Ecto neural progenitor cell (in vitro differentiated cells): Measurements from ENCODE around the gene PAX2.
A peak's percentile ranks its signal among the peaks of the same experiment; 100 is the strongest.
"Not testable (repeated sequence)": the region's sequence is repeated elsewhere in the genome, so short reads cannot be mapped to it uniquely, and the experiment has no call there.

Source experiments
- DNase-seq: peaks from one replicate; pipeline ENCODE4 v3.0.0-alpha.2; 2018; ENCODE audit warnings: low spot score

Gene PAX2

DNA sequence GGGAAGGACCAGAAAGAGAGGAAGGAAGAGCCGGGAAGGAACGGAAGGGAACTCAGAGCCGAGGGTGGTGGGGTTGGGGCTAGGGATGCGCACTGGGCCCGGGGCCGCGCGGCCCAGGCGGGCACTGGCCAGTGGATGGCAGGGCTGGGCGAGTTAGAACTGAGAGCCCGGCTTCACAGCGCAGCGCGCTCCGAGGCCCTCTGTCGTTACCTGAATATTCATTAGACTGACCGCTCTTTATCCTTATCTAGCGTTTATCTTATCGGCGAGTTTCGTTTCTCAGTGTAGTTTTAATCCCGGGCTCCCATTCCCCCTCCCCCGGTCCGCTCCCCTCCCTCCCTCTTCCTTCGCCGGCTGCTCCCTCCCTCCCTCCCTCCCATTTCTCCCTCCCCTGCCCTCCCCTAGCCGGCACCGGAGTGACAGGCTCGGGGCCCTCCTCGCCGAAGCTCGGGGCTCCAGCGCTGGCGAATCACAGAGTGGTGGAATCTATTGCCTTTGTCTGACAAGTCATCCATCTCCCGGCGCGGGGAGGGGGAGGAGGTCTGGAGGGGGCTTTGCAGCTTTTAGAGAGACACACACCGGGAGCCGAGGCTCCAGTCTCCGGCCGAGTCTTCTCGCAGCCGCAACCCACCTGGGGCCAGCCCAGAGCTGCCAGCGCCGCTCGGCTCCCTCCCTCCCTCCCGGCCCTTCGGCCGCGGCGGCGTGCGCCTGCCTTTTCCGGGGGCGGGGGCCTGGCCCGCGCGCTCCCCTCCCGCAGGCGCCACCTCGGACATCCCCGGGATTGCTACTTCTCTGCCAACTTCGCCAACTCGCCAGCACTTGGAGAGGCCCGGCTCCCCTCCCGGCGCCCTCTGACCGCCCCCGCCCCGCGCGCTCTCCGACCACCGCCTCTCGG lies at the start of gene PAX2:
Gene PAX2 (plus strand): TSS at position 596 of the 895 bp plus-strand sequence. CDS start 679 bp downstream, outside the sequence.
- peak; percentile 87 for DNase-seq

DNA sequence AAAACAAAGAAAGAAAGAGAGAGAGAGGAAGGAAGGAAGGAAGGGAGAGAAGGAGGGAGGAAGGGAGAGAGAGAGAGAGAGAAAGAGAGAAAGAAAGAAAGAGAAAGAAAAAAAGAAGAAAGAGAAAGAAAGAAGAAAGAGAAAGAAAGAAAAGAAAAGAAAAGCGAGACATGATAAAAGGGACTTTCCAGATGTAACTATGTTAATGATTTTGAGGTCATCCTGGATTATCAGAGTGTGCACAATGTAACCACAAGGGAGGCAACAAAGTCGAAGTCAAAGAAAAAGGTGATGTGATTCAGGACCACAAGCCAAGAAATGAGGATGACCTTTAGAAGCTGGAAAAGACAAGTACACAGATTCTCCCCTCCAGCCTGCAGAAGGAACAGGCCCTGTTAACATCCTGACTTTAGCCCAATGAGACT lies 48.9 kb upstream of the PAX2 start:
- no peak for DNase-seq

DNA sequence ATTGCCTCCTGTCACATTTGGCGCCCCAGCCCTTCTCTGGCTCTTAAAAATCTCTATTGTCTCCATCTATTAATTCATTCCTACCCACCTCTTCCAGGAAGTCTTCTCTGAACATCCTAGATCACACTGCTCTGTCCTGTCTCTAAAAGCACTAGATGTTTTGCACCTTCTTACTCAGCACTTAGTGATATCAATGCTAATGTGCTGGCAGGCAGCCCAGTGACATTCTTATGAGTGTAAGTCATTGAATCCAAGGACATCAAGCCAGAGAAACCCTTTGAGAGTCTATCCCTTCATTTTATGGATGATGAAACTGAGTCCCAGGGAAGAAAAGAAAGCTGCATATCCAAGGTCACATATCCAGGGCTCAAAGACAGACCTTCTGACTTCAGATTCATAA lies 48.3 kb upstream of the PAX2 start:
- no peak for DNase-seq

DNA sequence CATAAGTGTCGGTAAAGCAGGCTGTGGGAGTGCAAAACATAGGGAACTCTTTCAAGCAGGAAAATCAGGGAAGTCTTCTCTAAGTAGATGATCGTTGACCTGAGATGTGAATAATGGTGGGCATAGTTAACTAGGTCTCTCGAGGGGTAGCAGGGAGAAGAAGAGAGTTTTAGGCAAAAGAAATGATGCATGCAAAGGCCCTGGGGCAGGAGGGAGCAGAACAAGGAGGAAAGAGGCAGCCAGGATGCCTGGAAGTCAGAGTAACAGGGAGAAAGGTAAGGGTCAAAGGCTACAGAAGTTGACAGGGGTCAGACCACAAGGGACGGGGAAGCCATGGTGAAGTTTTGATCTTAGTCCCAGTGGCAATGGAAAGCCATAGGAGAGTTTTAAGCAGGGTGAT lies 47.8 kb upstream of the PAX2 start:
- no peak for DNase-seq

DNA sequence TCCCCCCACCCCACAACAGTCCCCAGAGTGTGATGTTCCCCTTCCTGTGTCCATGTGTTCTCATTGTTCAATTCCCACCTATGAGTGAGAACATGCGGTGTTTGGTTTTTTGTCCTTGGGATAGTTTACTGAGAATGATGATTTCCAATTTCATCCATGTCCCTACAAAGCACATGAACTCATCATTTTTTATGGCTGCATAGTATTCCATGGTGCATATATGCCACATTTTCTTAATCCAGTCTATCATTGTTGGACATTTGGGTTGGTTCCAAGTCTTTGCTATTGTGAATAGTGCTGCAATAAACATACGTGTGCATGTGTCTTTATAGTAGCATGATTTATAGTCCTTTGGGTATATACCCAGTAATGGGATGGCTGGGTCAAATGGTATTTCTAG lies 43.7 kb upstream of the PAX2 start:
- DNase-seq: not testable (repeated sequence)

DNA sequence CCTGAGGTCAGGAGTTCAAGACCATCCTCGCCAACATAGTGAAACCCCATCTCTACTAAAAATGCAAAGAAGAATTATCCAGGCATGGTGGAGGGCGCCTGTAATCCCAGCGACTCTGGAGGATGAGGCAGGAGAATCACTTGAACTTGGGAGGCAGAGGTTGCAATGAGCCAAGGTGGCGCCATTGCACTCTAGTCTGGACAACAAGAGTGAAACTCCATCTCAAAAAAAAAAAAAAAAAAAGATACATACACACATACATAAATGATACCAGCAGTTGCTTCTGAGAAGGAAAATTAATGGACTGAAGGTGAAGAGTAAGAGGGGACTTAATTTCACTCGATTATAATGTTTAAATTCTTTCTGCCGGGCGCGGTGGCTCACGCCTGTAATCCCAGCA lies 40.2 kb upstream of the PAX2 start:
- DNase-seq: no peak

DNA sequence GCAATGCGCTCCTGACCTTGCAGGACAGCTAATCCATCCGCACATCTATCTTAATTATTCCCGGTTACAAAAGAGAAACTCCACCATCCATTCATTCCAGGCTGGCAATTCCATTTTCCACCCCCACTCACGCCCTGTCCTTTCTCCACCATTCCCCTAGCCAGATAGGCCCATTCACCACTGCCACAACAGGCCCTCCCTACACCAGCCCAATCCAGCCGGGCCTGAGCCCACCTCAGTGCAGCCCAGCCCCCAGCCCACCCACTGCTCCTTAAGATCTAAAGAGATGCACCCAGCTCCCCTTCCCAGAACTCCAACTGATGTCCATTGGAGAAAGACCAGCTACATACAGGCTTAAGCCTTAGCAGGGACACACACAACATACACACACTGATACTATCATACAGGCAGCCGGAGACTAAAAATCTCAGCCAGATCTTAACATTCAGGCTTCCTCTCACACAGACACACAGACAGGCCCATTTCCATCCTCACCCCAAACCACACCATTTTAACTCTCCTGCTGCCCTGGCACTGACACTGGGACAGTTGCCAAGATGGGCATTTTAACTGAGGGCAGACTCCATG lies 38.0 kb upstream of the PAX2 start:
- DNase-seq: no peak

DNA sequence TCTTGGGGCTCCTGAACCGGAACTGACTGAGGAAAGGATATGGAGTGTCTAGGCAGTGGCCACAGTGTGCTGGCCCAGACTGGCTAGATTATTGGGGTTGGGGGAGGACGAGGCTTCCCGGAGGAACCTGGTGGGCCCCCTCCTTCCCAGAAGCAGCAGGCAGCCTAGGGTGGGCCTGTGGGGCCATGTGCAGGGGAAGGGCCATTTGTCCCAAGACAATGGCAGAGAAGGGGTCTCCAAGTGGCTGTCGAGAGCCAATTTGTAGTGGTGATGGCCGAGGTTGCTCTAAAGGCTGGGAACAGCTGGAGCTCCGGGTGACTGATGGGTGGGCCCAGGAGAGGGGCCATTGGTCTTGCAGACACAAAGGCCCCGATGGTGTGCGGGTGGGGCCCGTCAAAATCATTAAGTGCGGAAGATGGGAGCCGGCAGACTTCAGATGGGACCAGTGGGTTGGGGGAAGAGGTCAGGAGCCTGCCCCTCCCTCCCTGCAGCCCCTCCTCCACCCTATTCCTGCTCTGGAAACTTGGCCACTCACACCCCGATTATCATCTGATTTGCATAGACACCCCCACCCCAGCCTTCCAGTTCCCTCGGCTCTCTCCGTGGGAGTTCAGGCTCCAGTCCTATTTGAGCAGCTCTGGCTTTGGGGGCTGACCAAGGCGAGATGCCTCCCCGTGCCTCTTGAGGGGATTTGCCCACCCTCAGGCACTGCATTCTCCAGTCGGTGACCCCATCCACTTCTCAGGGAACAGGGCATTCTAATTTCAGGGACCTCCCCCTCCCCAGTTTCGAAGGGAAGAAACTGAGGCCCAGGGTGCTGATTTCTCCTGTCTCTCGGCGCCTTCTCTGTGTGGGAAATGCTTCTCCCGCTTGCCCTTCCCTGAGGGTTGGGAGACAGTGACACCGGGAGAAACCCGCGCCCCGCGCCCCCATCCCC lies 36.0 kb upstream of the PAX2 start:
- no peak for DNase-seq

DNA sequence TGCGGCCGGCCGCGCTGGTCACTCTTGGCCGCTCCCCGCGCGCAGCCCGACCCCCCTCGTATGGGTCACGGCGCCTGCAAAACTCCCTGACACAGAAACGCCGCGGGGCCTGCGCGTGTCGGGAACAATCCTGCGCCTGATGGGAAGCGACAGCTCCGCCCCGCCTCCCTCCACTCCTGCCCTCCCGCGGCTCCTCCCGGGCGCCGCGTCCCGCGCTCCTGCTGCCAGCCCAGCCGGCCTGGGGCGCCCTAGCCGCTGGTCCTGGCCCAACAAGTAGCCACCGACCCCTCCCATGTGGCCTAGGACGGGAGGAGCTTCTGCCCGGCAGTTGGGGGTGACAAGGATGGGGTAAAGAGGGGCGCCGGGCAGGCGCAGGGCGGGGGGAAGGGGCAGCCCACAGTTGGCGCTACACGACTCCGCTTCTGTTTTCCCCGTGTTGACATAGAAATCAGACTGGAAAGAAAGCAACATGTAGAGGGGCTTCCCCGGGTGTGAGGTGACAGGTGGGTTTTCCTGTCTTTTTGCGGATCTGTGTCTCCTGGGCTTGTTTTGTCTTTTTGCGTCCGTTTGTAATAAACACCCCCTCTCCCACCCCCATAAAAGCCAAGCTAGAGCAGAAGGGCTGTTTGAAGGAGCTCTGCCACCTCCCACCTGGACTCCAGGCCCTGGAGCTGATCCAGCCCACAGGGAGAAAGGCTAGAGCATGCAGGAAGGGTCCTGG lies 35.1 kb upstream of the PAX2 start:
- DNase-seq: peak; percentile 80

DNA sequence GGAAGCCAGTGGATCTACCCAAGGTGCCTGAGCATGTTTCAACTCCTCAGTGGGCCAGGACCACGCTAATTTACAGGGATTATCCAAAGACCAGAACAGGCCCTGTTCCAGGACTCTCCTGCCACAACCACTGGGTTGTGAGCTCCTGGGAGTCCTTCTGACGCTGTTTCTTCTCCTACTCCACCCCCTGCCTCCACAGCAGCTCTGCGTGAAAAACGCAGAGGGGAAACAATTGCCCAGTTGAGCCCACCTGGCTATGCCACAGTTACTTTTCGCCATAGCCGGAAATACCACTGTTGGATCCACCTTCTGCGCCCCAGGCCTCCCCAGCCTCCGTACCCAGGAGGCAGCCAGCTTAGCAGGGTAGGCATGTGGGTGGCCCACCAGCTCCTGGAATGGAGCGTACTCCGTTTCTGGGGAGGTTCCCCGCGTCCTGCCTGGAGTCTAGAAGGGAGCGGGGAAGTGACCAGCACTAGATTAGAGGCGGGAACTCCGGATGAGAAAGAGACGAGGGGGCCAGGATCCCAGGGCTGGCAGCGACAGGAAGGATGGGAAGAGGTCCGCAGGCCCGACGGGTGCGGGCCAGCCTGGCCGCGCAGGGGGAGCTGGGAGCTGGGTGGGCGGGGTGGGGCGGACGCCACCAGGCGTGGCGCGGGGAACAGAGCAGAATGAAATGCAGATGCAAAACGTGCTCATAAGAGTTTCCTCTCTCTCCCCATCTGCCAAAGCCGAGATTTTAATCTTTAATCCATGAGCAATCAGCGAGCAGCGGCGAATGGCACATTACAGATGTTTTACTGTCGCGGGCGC lies 32.1 kb upstream of the PAX2 start:
- no peak for DNase-seq

DNA sequence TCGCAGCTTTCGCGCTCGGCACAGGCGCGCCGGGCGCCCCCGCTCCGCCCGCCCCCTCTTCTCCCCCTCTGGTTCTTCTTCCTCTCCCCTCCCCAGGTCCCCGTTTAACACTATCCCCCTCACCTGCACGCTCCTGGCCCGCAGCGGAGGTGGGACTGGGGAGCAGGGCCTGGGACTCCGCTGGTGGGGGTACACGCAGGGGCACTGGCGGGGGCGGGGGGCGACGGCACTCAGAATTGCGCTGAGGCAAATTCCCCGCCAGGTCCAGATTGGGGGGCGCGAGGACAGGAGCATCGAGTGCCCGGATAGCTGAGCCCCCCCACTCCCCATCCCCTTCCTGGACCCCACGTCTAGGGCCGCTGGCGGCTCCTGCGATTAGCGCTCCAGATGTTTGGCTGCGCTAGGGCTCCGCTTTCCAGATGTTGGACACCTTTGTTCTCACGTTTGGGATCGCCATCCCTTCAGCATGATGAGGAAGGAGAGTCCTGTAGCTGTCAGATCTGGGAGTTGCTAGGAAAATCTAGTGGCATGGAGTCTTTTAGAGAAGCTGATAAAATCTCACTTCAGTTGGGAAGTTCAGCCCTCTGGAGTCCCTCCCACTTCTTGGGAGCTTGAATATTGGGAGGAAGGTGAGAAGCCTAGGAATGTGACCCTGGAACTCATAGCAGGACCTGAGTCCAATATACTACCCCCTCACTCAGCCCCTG lies 31.4 kb upstream of the PAX2 start:
- no peak for DNase-seq

DNA sequence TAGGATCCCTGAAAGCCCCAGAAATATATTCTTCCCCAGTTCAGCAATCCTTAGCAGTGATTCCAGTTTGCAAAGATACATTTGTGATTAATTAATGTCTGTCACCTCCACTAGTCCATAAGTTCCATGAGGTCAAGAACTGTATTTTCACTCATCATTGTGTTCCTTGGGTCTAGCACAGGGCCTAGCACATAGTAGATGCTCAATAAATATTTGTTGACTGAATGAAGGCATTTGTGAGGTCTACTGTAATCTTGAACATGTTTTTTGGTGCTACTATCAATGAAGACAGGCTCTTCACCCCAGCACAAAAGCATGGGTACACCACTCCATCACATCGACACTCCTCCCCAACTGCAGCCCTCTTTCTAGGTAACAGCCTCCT lies 30.8 kb upstream of the PAX2 start:
- no peak for DNase-seq

DNA sequence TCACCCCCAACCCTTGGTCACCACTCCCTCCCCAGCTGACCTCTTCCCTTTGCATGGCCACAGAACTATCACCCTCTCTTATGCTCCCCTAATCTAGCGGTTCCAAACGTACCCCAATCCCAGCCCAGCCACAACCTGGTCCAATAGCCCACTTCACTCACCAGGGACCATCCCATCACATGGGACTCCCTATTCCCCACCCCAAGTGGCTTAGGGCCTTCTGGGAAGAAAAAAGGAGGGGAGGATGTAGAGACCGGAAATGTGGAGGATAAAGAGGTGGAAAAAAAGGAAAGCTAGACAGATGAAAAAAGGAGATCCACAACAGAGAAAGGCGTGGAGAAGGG lies 30.3 kb upstream of the PAX2 start:
- DNase-seq: no peak

DNA sequence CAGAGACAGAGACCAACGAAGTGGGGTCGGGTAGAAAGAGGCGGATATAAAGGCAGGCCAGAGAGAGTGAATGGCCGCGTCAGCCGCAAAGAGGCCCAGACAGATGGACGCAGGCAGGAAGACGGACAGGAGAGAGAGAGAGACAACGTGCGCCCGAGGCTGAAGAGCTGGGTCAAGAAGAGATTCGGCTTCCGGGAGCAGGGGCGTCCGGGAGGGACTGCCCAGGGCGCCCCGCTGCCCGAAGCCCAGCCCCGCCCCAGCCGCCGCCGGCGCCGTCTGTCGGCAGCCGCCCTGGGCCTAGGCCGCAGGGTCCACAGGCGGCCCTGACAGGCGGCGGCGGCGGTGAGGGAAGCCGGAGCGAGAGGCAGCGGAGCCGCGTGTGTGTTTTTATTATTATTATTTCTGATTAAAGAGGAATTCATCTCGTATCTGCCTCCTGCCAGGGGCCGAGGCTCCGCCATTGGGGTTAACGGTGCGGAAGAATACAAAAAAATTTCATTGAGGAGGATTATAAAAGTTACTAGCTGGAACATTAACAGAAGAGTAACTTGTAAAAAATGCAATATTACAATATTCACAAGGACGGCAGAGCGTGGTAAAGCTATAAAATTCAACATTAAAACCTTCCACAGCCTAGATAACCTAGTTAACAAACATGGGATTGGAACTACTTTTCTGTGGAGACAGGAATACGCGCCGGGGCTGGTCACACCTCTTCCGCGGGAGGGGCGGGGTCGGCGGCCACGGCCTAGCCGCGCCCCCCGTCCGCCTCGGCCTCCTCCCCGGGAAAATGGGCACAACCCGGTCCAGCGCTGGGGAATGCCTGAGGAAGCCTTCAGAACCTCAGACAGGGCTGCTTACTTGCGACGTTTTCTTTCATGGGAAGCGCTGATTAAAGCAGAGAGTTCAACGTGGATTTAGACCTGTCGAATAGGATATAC lies 29.7 kb upstream of the PAX2 start:
- DNase-seq: no peak

DNA sequence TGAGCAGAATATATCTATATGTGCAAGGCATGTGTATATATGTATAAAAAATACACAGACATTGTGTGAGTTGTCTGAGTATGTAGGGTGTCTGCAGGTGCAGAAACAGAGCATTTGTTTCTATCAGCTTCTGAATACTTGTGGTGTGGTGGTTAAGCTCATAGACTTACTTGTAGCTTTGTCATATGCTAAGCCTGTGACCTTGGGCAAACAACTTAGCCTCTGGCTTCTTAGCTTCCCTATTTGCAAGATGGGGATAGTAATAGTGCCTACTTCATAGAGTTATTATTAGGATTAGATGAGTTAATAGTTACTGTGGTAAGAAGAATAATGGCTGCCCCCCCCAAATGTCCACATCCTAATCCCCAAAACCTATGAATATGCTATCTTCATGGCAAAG lies 28.2 kb upstream of the PAX2 start:
- DNase-seq: no peak

DNA sequence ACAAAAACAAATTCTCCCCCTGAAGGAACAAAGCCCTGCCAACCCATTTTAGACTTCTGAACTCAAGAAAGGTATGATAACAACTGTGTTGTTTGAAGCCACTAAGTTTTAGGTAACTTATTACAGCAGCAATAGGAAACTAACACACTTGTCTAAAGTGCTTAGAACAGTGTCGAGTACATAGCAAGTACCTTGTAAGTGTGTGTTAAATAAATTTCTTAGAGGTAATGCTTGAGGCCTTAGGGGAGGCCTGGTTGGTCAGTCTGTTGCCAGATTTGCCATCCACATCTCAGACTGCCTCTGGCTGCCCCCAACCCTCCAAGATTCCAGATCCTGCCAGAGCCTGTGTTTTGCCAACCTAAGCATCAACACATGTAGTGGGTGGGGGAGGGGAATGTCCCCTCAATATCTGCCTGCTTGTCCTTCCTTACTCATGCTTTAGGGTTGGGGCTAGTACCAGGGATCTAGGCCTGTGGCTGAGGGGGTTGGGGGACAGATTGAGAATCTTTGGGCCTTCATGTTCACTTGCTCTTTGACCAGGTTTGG lies 27.1 kb upstream of the PAX2 start:
- DNase-seq: no peak

DNA sequence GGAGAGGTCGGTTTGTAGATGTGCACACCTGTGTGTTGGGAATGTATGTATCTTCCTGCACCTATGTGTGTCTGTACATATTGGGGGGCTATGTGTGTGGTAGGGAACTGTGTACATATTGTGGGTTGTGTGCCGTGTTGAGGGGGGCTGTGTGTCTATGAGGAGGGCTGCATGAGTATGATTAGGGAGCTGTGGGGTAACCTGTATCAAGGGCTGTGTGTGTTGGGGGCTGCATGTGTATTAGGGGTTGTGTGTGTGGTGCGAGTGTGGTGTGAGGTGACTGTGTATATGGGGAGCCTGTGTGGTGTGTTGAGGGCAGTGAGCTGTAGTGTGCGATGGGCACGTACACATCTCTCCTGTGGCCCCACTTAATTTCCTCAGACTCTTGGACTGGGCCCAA lies 22.2 kb upstream of the PAX2 start:
- no peak for DNase-seq

DNA sequence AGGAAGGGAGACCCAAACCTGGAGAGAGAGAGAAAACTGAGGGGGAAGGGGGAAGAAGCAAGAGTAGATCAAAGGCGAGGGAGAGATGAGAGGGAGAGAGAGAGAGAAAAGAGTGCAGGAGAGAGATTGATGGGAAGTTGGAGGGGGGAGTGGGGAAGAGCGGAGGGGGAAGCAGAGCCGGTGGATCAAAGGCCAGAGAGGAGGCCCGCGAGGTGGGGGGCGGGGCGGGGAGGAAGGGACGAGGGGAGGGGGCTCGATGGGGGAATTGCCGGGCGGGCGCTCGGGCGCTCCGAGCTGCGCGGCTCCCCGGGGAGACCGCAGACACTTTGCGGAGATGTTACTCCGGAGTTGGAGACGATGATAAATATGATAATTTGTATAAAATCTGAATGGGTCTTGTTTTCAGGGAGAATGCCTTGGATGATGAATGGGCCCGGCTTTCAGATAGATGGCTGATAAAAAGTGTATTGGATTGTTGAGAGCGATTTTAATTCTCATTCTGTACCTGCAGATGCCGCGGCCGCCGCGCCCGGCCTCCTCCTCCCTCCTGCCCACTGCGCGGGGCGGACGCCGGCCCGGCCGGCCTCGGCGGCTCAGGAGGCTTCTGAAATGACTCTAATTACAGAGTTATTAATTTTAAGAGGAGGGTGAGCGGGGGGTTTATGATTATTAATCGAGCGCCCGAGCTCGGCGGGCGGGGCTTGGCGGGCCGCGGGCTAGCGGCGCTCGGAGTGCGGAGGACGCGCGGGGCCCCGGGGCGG lies 21.4 kb upstream of the PAX2 start:
- DNase-seq: no peak
